ENCODE results near the gene DDX4.

The DDX4 gene

GRCh38 chr5:55829956-55830355, 92.1 kb downstream of the DDX4 start:
- DNase-seq = no peak

- DNase-seq = no peak
Observed at GRCh38 chr5:55832446-55832845, 94.6 kb downstream of the DDX4 start.

GRCh38 chr5:55836191-55836590, 98.3 kb downstream of the DDX4 start:
- DNase-seq = no peak

GRCh38 chr5:55841976-55842375, 104.1 kb downstream of the DDX4 start:
- no peak for DNase-seq

GRCh38 chr5:55847837-55848236, 110.0 kb downstream of the DDX4 start:
- DNase-seq = no peak

GRCh38 chr5:55848783-55849182, 110.9 kb downstream of the DDX4 start:
- DNase-seq = no peak

- DNase-seq = no peak
Observed at GRCh38 chr5:55850839-55851674, 113.2 kb downstream of the DDX4 start, which contains the start of gene IL31RA. TSS of gene IL31RA (plus strand) at chr5:55851357. CDS start at chr5:55851571, 214 bp downstream.

GRCh38 chr5:55851675-55851979, 113.8 kb downstream of the DDX4 start:
- DNase-seq = no peak

GRCh38 chr5:55852503-55852902, 114.6 kb downstream of the DDX4 start:
- no peak for DNase-seq

- DNase-seq = no peak
Observed at GRCh38 chr5:55853041-55853670, 115.3 kb downstream of the DDX4 start.

GRCh38 chr5:55853818-55854217, 116.0 kb downstream of the DDX4 start:
- no peak for DNase-seq

GRCh38 chr5:55855509-55855908, 117.6 kb downstream of the DDX4 start:
- no peak for DNase-seq

- DNase-seq = no peak
Observed at GRCh38 chr5:55856516-55857246, 118.8 kb downstream of the DDX4 start.

GRCh38 chr5:55857247-55857640, 119.4 kb downstream of the DDX4 start:
- no peak for DNase-seq

- DNase-seq = no peak
Observed at GRCh38 chr5:55858104-55858503, 120.2 kb downstream of the DDX4 start.

GRCh38 chr5:55860288-55860687, 122.4 kb downstream of the DDX4 start:
- DNase-seq = no peak

- no peak for DNase-seq
Observed at GRCh38 chr5:55860709-55861108, 122.8 kb downstream of the DDX4 start.

GRCh38 chr5:55864606-55865541, 127.0 kb downstream of the DDX4 start:
- no peak for DNase-seq

GRCh38 chr5:55865831-55866230, 128.0 kb downstream of the DDX4 start:
- DNase-seq = no peak

- DNase-seq = no peak
Observed at GRCh38 chr5:55866485-55866884, 128.6 kb downstream of the DDX4 start.
